Endothelial cell of umbilical vein (primary cell): ENCODE data around the gene LDB3. TPM values are rescaled to one million over a fixed set of nuclear protein-coding genes. Genes with fewer than 3 reads are reported as not detected.

Experiments used
- BruUV-seq: library from RNA; stranded (reverse); fragments of 400-500 nt; replicated peaks from 2 replicates; lab custom pipeline; 2021; lab: Mats Ljungman, UMichigan
- CTCF ChIA-PET: fragments of 300-600, 350-600 bp; sonication (Branson Sonifier 250); formaldehyde crosslinking; loops from one replicate; lab custom pipeline; 2021; ENCODE audit warnings: antibody characterized with exemption, inconsistent platforms; lab: Charles Lee
- POLR2A ChIA-PET: fragments of 300-600, 350-600 bp; sonication (Branson Sonifier 250); formaldehyde crosslinking; loops from one replicate; lab custom pipeline; 2021; ENCODE audit warnings: antibody characterized with exemption, inconsistent platforms; lab: Charles Lee
- DNase-seq: peaks from one replicate; pipeline ENCODE4 v3.0.0-alpha.2; 2011; ENCODE audit warnings: low read depth, low spot score
- FAIRE-seq: peaks from 2 replicates; lab custom pipeline; 2011; peaks lifted over from hg19 to GRCh38; lab: Jason Lieb, UNC
- H2AFZ ChIP-seq: 2 replicates; pipeline ENCODE4 v1.6.0; 2012; ENCODE audit warnings: low read depth, low read length, control low read depth, inconsistent platforms
- H3K27ac ChIP-seq: 2 replicates; pipeline ENCODE4 v1.5.1; 2011; ENCODE audit warnings: low read depth, mild to moderate bottlenecking, control low read depth, low read length, moderate library complexity; ENCODE audit not compliant: insufficient read depth
- H3K27me3 ChIP-seq, 2 experiments: 2 replicates each; pipeline versions ENCODE4 v1.6.0 to v1.6.1; 2011; ENCODE audit warnings: low read length in 2 of 2, mixed read lengths in 1 of 2; ENCODE audit not compliant: control insufficient read depth in 2 of 2, insufficient read depth in 2 of 2
- H3K36me3 ChIP-seq, 2 experiments: 2 replicates in 1 of 2; 3 replicates in 1 of 2; pipeline ENCODE4 v1.5.1; 2011; ENCODE audit warnings: low read length in 2 of 2, mild to moderate bottlenecking in 1 of 2, moderate library complexity in 1 of 2; ENCODE audit not compliant: control insufficient read depth in 2 of 2, insufficient read depth in 2 of 2; ENCODE audit errors: extremely low read depth in 1 of 2
- H3K4me1 ChIP-seq: 3 replicates; pipeline ENCODE4 v1.5.1; 2011; ENCODE audit warnings: mild to moderate bottlenecking, low read length; ENCODE audit not compliant: control insufficient read depth, insufficient read depth; ENCODE audit errors: extremely low read depth
- H3K4me2 ChIP-seq: 2 replicates; pipeline ENCODE4 v1.6.1; 2011; ENCODE audit warnings: low read length, control low read depth, mixed read lengths; ENCODE audit not compliant: insufficient read depth
- H3K4me3 ChIP-seq, 3 experiments: fragments of 200-600 bp in 1 of 3; sonication (generic), shearing (Covaris generic) in 1 of 3; replicated peaks in 1 of 3; 2 replicates each; pipeline ENCODE4 v1.5.1; 2011 to 2016; ENCODE audit warnings: control low read depth in 3 of 3, low read length in 3 of 3, mild to moderate bottlenecking in 2 of 3, inconsistent platforms in 1 of 3, low read depth in 1 of 3, moderate library complexity in 1 of 3; ENCODE audit not compliant: insufficient read depth in 1 of 3
- H3K79me2 ChIP-seq: 2 replicates; pipeline ENCODE4 v1.6.0; 2012; ENCODE audit warnings: low read length, inconsistent platforms; ENCODE audit not compliant: control insufficient read depth, insufficient read depth
- H3K9ac ChIP-seq: replicated peaks from 2 replicates; pipeline ENCODE3; 2011; ENCODE audit warnings: low read length, control low read depth; ENCODE audit not compliant: insufficient read depth; ENCODE audit errors: extremely low read depth
- H3K9me1 ChIP-seq: replicated peaks from 3 replicates; pipeline ENCODE4 v1.6.0; 2011; ENCODE audit warnings: mild to moderate bottlenecking, low read length; ENCODE audit not compliant: control insufficient read depth, insufficient read depth; ENCODE audit errors: extremely low read depth
- H3K9me3 ChIP-seq: replicated peaks from 2 replicates; pipeline ENCODE4 v1.5.1; 2012; ENCODE audit warnings: low read length, inconsistent platforms; ENCODE audit not compliant: control insufficient read depth, insufficient read depth
- H4K20me1 ChIP-seq: replicated peaks from 2 replicates; pipeline ENCODE3; 2011; ENCODE audit warnings: mild to moderate bottlenecking, low read length; ENCODE audit not compliant: control insufficient read depth, insufficient read depth; ENCODE audit errors: extremely low read depth
- CTCF ChIP-seq, 2 donors: IDR thresholded peaks; 1 replicate in 1 of 2; 2 replicates in 1 of 2; pipeline ENCODE4 v1.5.1; 2011; ENCODE audit warnings: low read length in 2 of 2, mild to moderate bottlenecking in 2 of 2, moderate library complexity in 2 of 2, control low read depth in 1 of 2, inconsistent platforms in 1 of 2, low read depth in 1 of 2; ENCODE audit not compliant: insufficient read depth in 1 of 2; ENCODE audit errors: extremely low read depth in 1 of 2
- EZH2 ChIP-seq: IDR thresholded peaks from 2 replicates; pipeline ENCODE4 v1.6.1; 2012; ENCODE audit warnings: borderline replicate concordance, low read depth, mild to moderate bottlenecking, moderate library complexity, low read length, inconsistent platforms; ENCODE audit not compliant: severe bottlenecking
- FOS ChIP-seq: IDR thresholded peaks from 2 replicates; pipeline ENCODE4 v1.6.1; 2011; ENCODE audit warnings: mild to moderate bottlenecking, low read length, moderate library complexity, borderline replicate concordance; ENCODE audit not compliant: insufficient read depth
- GATA2 ChIP-seq: IDR thresholded peaks from 2 replicates; pipeline ENCODE4 v1.7.0; 2011; ENCODE audit warnings: low read depth, mild to moderate bottlenecking, moderate library complexity, mixed read lengths, low read length; ENCODE audit not compliant: insufficient read length, insufficient read depth
- JUN ChIP-seq: IDR thresholded peaks from 2 replicates; pipeline ENCODE4 v1.6.1; 2011; ENCODE audit warnings: borderline replicate concordance, low read depth; ENCODE audit not compliant: insufficient read length, insufficient read depth
- MAX ChIP-seq: IDR thresholded peaks from 2 replicates; pipeline ENCODE4 v1.6.1; 2011; ENCODE audit not compliant: insufficient read depth, insufficient read length
- MYC ChIP-seq: IDR thresholded peaks from one replicate; pipeline ENCODE4 v1.6.1; 2011; ENCODE audit warnings: mild to moderate bottlenecking, low read depth, low read length
- POLR2A ChIP-seq: IDR thresholded peaks from 2 replicates; pipeline ENCODE4 v1.6.1; 2012; ENCODE audit warnings: low read depth, mild to moderate bottlenecking, control low read depth, low read length
- POLR2AphosphoS5 ChIP-seq: IDR thresholded peaks from 2 replicates; pipeline ENCODE4 v1.6.1; 2012; ENCODE audit warnings: low read depth, mild to moderate bottlenecking, control low read depth, low read length, moderate library complexity; ENCODE audit not compliant: insufficient read depth
- dilution Hi-C: fragments of 300-500 bp; cut with MboI; formaldehyde crosslinking; loops from one replicate; pipeline ENCODE4 v1.15.0; 2019; ENCODE audit warnings: low sequenced_read_pairs; ENCODE audit not compliant: extremely low pct_ligation_motif_present
- intact Hi-C: fragments of 100-400 bp; cut with micrococcal nuclease; formaldehyde crosslinking; loops from one replicate; pipeline ENCODE4 v1.10.0; 2022
- polyA plus RNA-seq, 4 experiments: library from polyadenylated mRNA; depleted of rRNA in 3 of 4; stranded (reverse) in 3 of 4; unstranded in 1 of 4; fragments of >200 nt; gene quantifications; 2 replicates each; pipeline versions ENCODE4 v1.2.1 to v1.2.3, GENCODE V29; 2011 to 2012; ENCODE audit warnings: missing spikeins in 1 of 4
- total RNA-seq: library from RNA; stranded (reverse); gene quantifications from 2 replicates; pipeline ENCODE4 v1.2.3, GENCODE V29; 2021

Gene LDB3
- total and polyA plus RNA-seq, 2 donors (not counting 3 experiments of a cell fraction or from before 2014, with no cell fraction given), result not detected

GRCh38 chr10:86705905-86706304, 37.6 kb downstream of the LDB3 start:
- BruUV-seq, result no TSS peak
- no peak overlapping the region for H2AFZ ChIP-seq
- H3K36me3 ChIP-seq, result no peaks in the 10 kb centered on the region
- H3K27me3 ChIP-seq, result peaks cover 18 to 54% of the 10 kb centered on the region in 2 experiments
- POLR2A ChIA-PET, result no interaction called here
- DNase-seq (no peak), FAIRE-seq (no peak)
- intact Hi-C loops (no loop called here), dilution Hi-C loops (no loop called here)
- H3K27ac ChIP-seq, result no peak overlapping the region
- no peaks in the 10 kb centered on the region for H3K4me1 ChIP-seq
- TF ChIP-seq CTCF (IDR thresholded peaks at IDR 0.05; ENCODE audit: extremely low read depth in 1 of 2, insufficient read depth in 1 of 2, low read depth in 1 of 2, low read length in 2 of 2), result no peak
- no peak for TF ChIP-seq MYC
- TF ChIP-seq POLR2A, result no peak
- no peak for TF ChIP-seq FOS
- TF ChIP-seq MAX, result no peak
- H3K9me1 ChIP-seq, result no peaks in the 10 kb centered on the region
- H3K9me3 ChIP-seq, result no peaks in the 10 kb centered on the region
- CTCF ChIA-PET, result interaction anchor here (0.6 to 1.1 kb wide), 2 partner anchors 13 to 30 kb away, joined by 3 read pairs; no protein-coding TSS in a partner anchor
- H4K20me1 ChIP-seq, result no peaks in the 10 kb centered on the region
- H3K79me2 ChIP-seq, result no peaks in the 10 kb centered on the region
- no peak overlapping the region for H3K4me3 ChIP-seq
- no peak overlapping the region for H3K4me2 ChIP-seq
- no peak overlapping the region for H3K9ac ChIP-seq

GRCh38 chr10:86706401-86706841, 38.1 kb downstream of the LDB3 start:
- ChIA-PET POLR2A (no interaction called here), CTCF (interaction anchor here (1.1 kb wide), 1 partner anchor 13 kb away, joined by 3 read pairs; no protein-coding TSS in a partner anchor)
- TF ChIP-seq POLR2AphosphoS5 (no peak), CTCF (IDR thresholded peaks at IDR 0.05; ENCODE audit: extremely low read depth in 1 of 2, insufficient read depth in 1 of 2, low read depth in 1 of 2, low read length in 2 of 2) (no peak), GATA2 (no peak), MAX (no peak), FOS (no peak), JUN (no peak), MYC (no peak), EZH2 (no peak), POLR2A (no peak)
- intact Hi-C loops (no loop called here), dilution Hi-C loops (no loop called here)
- FAIRE-seq (no peak), DNase-seq (no peak)
- no peak overlapping the region for H3K9ac ChIP-seq
- no TSS peak for BruUV-seq
- peaks cover 14 to 51% of the 10 kb centered on the region in 2 experiments for H3K27me3 ChIP-seq
- H3K4me3 ChIP-seq, result no peak overlapping the region
- H3K4me2 ChIP-seq, result no peak overlapping the region
- H2AFZ ChIP-seq, result no peak overlapping the region
- no peaks in the 10 kb centered on the region for H4K20me1 ChIP-seq
- no peaks in the 10 kb centered on the region for H3K4me1 ChIP-seq
- no peaks in the 10 kb centered on the region for H3K9me1 ChIP-seq
- H3K27ac ChIP-seq, result no peak overlapping the region
- no peaks in the 10 kb centered on the region for H3K79me2 ChIP-seq
- H3K9me3 ChIP-seq, result no peaks in the 10 kb centered on the region
- no peaks in the 10 kb centered on the region for H3K36me3 ChIP-seq
